H1 (cell line): ENCODE data around the gene EEPD1. TPM values are rescaled to one million over a fixed set of nuclear protein-coding genes. Genes with fewer than 3 reads are reported as not detected.

Experiments used
- CTCF ChIA-PET: fragments of 300-600 bp; sonication (Branson Sonifier 250); formaldehyde crosslinking; loops from one replicate; lab custom pipeline; 2021; ENCODE audit not compliant: partially characterized antibody; lab: Charles Lee
- POLR2A ChIA-PET: fragments of 300-600 bp; sonication (Branson Sonifier 250); formaldehyde crosslinking; loops from one replicate; lab custom pipeline; 2021; ENCODE audit warnings: inconsistent platforms; ENCODE audit not compliant: partially characterized antibody; lab: Charles Lee
- DNase-seq, 2 experiments: peaks; one replicate each; pipeline versions ENCODE4 v3.0.0 to v3.0.0-alpha.2; 2010 to 2022; ENCODE audit warnings: low spot score in 2 of 2, low read depth in 1 of 2, mixed read lengths in 1 of 2
- FAIRE-seq: peaks from 2 replicates; lab custom pipeline; 2011; peaks lifted over from hg19 to GRCh38; lab: Jason Lieb, UNC
- H2AFZ ChIP-seq: 2 replicates; pipeline ENCODE4 v1.8.1; 2012; ENCODE audit warnings: low read length, inconsistent platforms
- H2AK5ac ChIP-seq: 2 replicates; pipeline ENCODE4 v1.6.1; 2013; ENCODE audit warnings: low read depth, low read length
- H2BK120ac ChIP-seq: replicated peaks from 2 replicates; pipeline ENCODE3; 2013; ENCODE audit warnings: low read depth, low read length, inconsistent platforms
- H2BK12ac ChIP-seq: 2 replicates; pipeline ENCODE4 v1.6.1; 2013; ENCODE audit warnings: low read depth, low read length
- H2BK15ac ChIP-seq: 2 replicates; pipeline ENCODE4 v1.6.1; 2013; ENCODE audit warnings: low read length
- H2BK20ac ChIP-seq: 2 replicates; pipeline ENCODE4 v1.6.1; 2013; ENCODE audit warnings: low read length
- H2BK5ac ChIP-seq: 2 replicates; pipeline ENCODE4 v1.6.1; 2013; ENCODE audit warnings: low read depth, low read length
- H3K14ac ChIP-seq: 2 replicates; pipeline ENCODE4 v1.6.1; 2013; ENCODE audit warnings: inconsistent platforms; ENCODE audit not compliant: insufficient read length
- H3K18ac ChIP-seq: 2 replicates; pipeline ENCODE4 v1.6.1; 2013; ENCODE audit warnings: low read length; ENCODE audit errors: extremely low read depth
- H3K23ac ChIP-seq: 2 replicates; pipeline ENCODE4 v1.6.1; 2013; ENCODE audit warnings: inconsistent platforms; ENCODE audit not compliant: insufficient read length
- H3K23me2 ChIP-seq: 2 replicates; pipeline ENCODE4 v1.6.1; 2013; ENCODE audit warnings: low read depth, low read length
- H3K27ac ChIP-seq: 2 replicates; pipeline ENCODE4 v1.6.1; 2011; ENCODE audit warnings: low read depth, low read length, inconsistent platforms
- H3K27me3 ChIP-seq, 4 experiments: replicated peaks in 1 of 4; 1 replicate in 1 of 4; 2 replicates in 3 of 4; pipeline versions ENCODE4 v1.6.1 to v1.8.1; 2011 to 2013; ENCODE audit warnings: low read length in 3 of 4, mild to moderate bottlenecking in 3 of 4, inconsistent platforms in 2 of 4, mixed read lengths in 2 of 4, moderate library complexity in 1 of 4; ENCODE audit not compliant: control insufficient read depth in 3 of 4, insufficient read depth in 3 of 4; ENCODE audit errors: extremely low read depth in 1 of 4
- H3K36me3 ChIP-seq, 4 experiments: 2 replicates each; pipeline versions ENCODE4 v1.6.1 to v1.8.1; 2011 to 2013; ENCODE audit warnings: mild to moderate bottlenecking in 4 of 4, low read length in 3 of 4, moderate library complexity in 2 of 4, control low read depth in 1 of 4, inconsistent platforms in 1 of 4; ENCODE audit not compliant: insufficient read depth in 4 of 4, control insufficient read depth in 2 of 4
- H3K4ac ChIP-seq: replicated peaks from 2 replicates; pipeline ENCODE3; 2013; ENCODE audit warnings: low read length, low read depth, mixed read lengths, inconsistent platforms; ENCODE audit not compliant: insufficient read length
- H3K4me1 ChIP-seq, 4 experiments: replicated peaks in 1 of 4; 1 replicate in 1 of 4; 2 replicates in 3 of 4; pipeline versions ENCODE4 v1.6.1 to v1.8.1; 2011 to 2013; ENCODE audit warnings: low read length in 3 of 4, inconsistent platforms in 2 of 4, mixed read lengths in 1 of 4; ENCODE audit not compliant: insufficient read depth in 4 of 4, control insufficient read depth in 3 of 4
- H3K4me2 ChIP-seq, 2 experiments: 2 replicates each; pipeline versions ENCODE4 v1.6.1 to v1.8.1; 2011 to 2013; ENCODE audit warnings: low read depth in 2 of 2, low read length in 2 of 2, control low read depth in 1 of 2, inconsistent platforms in 1 of 2, mild to moderate bottlenecking in 1 of 2; ENCODE audit not compliant: insufficient read depth in 1 of 2
- H3K4me3 ChIP-seq, 4 experiments: fragments of 200-600, 300-600 bp in 1 of 4; sonication (generic), shearing (Covaris generic), sonication (Bioruptor Twin) in 1 of 4; 2 replicates each; pipeline versions ENCODE4 v1.5.1 to v1.8.1; 2011 to 2016; ENCODE audit warnings: low read length in 4 of 4, low read depth in 3 of 4, control low read depth in 2 of 4, inconsistent platforms in 2 of 4, mild to moderate bottlenecking in 2 of 4, mixed read lengths in 1 of 4, moderate library complexity in 1 of 4; ENCODE audit not compliant: insufficient read depth in 2 of 4; ENCODE audit errors: extremely low read depth in 1 of 4
- H3K56ac ChIP-seq: replicated peaks from 2 replicates; pipeline ENCODE3; 2013; ENCODE audit warnings: low read depth, mild to moderate bottlenecking, mixed read lengths, low read length, inconsistent platforms; ENCODE audit not compliant: insufficient read length
- H3K79me1 ChIP-seq: 2 replicates; pipeline ENCODE4 v1.6.1; 2013; ENCODE audit warnings: low read depth, low read length, control low read depth
- H3K79me2 ChIP-seq, 2 experiments: 2 replicates each; pipeline versions ENCODE4 v1.6.1 to v1.8.1; 2012 to 2013; ENCODE audit warnings: low read length in 2 of 2, mild to moderate bottlenecking in 2 of 2, inconsistent platforms in 1 of 2; ENCODE audit not compliant: insufficient read depth in 2 of 2, control insufficient read depth in 1 of 2
- H3K9ac ChIP-seq, 4 experiments: replicated peaks in 1 of 4; 1 replicate in 1 of 4; 2 replicates in 3 of 4; pipeline versions ENCODE4 v1.6.1 to v1.8.1; 2011 to 2013; ENCODE audit warnings: low read depth in 3 of 4, low read length in 3 of 4, control low read depth in 2 of 4, mild to moderate bottlenecking in 2 of 4, moderate library complexity in 2 of 4, inconsistent platforms in 1 of 4; ENCODE audit errors: extremely low read depth in 1 of 4
- H3K9me3 ChIP-seq, 2 experiments: 2 replicates each; pipeline versions ENCODE4 v1.6.1 to v1.8.1; 2012 to 2013; ENCODE audit warnings: mild to moderate bottlenecking in 2 of 2, moderate library complexity in 2 of 2, control low read depth in 1 of 2, inconsistent platforms in 1 of 2, low read depth in 1 of 2, low read length in 1 of 2, mixed read lengths in 1 of 2; ENCODE audit not compliant: insufficient read depth in 2 of 2
- H4K20me1 ChIP-seq, 2 experiments: replicated peaks in 1 of 2; 2 replicates each; pipeline versions ENCODE3 to v1.8.1; 2011 to 2013; ENCODE audit warnings: inconsistent platforms in 2 of 2, low read length in 2 of 2, mild to moderate bottlenecking in 1 of 2; ENCODE audit not compliant: insufficient read depth in 2 of 2, control insufficient read depth in 1 of 2
- H4K5ac ChIP-seq: 2 replicates; pipeline ENCODE4 v1.6.1; 2013; ENCODE audit warnings: low read length, low read depth, mixed read lengths, inconsistent platforms; ENCODE audit not compliant: insufficient read length
- H4K8ac ChIP-seq: 2 replicates; pipeline ENCODE4 v1.8.0; 2013; ENCODE audit warnings: mild to moderate bottlenecking, moderate library complexity, low read length, inconsistent platforms; ENCODE audit not compliant: insufficient read depth; ENCODE audit errors: extremely low read depth
- H4K91ac ChIP-seq: replicated peaks from 2 replicates; pipeline ENCODE3; 2013; ENCODE audit warnings: low read length, mixed read lengths, inconsistent platforms; ENCODE audit not compliant: insufficient read length
- SP2 ChIP-seq: IDR thresholded peaks from 2 replicates; pipeline ENCODE4 v1.6.1; 2012; ENCODE audit warnings: mild to moderate bottlenecking, low read length, inconsistent platforms
- WGBS, 2 experiments: shearing (Covaris generic) in 1 of 2; methylation state at CpG; one replicate each; pipeline versions ENCODE4 v1.1.6 to v1.1.7; 2013 to 2015; ENCODE audit warnings: low lambda C conversion rate in 2 of 2, mixed read lengths in 2 of 2, inconsistent platforms in 1 of 2, low coverage in 1 of 2, missing lambda C conversion rate in 1 of 2; ENCODE audit not compliant: insufficient replicate concordance in 2 of 2, insufficient coverage in 1 of 2, insufficient read length in 1 of 2; ENCODE audit errors: extremely low coverage in 1 of 2, missing lambda C conversion rate in 1 of 2; 5-methylcytosine and 5-hydroxymethylcytosine counted together
- polyA plus RNA-seq, 7 experiments: library from polyadenylated mRNA; depleted of rRNA in 3 of 7; stranded (reverse) in 5 of 7; unstranded in 2 of 7; fragments of >200 nt in 5 of 7; fragments of 200-250 nt in 2 of 7; gene quantifications; 1 replicate in 5 of 7; 2 replicates in 1 of 7; 4 replicates in 1 of 7; pipeline versions ENCODE4 v1.2.1 to v1.2.3, GENCODE V29; 2011 to 2013; ENCODE audit warnings: missing spikeins in 2 of 7, mixed read lengths in 2 of 7
- total RNA-seq: library from RNA; stranded (reverse); fragmentation: NEBNext Ultra II Directional; extraction: Animal tissue kit (Norgen Biotek cat#: 25700); gene quantifications from 2 replicates; pipeline ENCODE4 v1.2.1, GENCODE V29; 2021

The EEPD1 gene
- total and polyA plus RNA-seq, 2 of the 8 experiments (the other 6 are each of a cell fraction or from before 2014, with no cell fraction given) = 3.1 to 7.8 TPM

DNA sequence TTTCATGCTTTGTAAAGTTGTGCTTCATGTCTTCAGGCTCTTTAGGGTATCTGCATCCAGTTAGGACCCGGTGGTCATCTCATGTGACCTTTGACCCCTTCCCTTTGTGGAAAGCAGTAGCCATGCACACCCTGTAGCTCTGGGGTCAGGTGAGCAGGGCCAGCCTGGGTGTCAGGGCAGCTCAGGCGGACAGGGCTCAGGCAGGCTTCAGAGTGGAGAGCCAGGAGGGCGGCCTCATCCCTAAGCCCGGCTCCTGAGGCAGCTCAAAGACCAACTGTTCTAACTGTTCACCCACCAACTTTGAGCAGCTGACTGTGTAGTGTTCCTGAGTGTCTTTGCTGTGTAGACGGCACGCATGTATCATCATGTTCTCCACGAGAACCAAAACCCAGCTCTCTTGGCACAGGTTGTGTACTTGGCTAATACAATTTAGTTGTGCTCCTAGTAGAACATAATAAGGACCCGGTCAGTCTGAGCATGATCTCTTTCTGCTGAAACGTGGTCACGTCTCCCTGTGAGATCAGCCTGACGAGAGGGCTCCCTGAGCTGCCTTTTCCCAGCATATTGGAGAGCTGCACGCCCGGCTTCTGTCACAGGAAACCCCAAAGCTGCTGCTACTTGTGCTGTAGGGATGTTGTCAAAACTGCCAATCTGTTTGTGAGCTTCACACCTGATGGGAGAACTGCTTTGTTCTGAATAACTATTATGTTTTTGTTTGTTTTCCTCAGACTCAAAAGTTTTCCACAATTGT lies 30.0 kb downstream of the EEPD1 start:
- no peak for TF ChIP-seq SP2
- TF ChIP-seq, all 59 proteins: peak for 0
- DNase-seq (no peak), FAIRE-seq (no peak)
- Histone ChIP-seq H3K9me3 (no peaks in the 10 kb centered on the region), H3K27me3 (no peaks in the 10 kb centered on the region), H3K79me2 (no peaks in the 10 kb centered on the region), H4K5ac (no peak overlapping the region), H4K8ac (peak overlapping the region; percentile 18; the same call in 1 of the 2 replicates), H3K9ac (no peak overlapping the region), H3K14ac (no peak overlapping the region), H2BK15ac (no peak overlapping the region), H3K4me2 (no peak overlapping the region), H3K4ac (no peak overlapping the region), H3K18ac (no peak overlapping the region), H2BK12ac (no peak overlapping the region), H3K56ac (no peak overlapping the region), H2BK5ac (no peak overlapping the region), H3K4me3 (no peak overlapping the region), H3K4me1 (0 out of 7 replicates have a peak, but pooled peaks cover 0 to 3% (median 0%) of the 10 kb centered on the region in 4 experiments), H2AFZ (no peak overlapping the region), H2BK20ac (no peak overlapping the region), H3K79me1 (no peaks in the 10 kb centered on the region; the same call in 1 of the 2 replicates), H4K20me1 (no peaks in the 10 kb centered on the region), H4K91ac (no peak overlapping the region), H3K23me2 (no peaks in the 10 kb centered on the region), H3K23ac (no peak overlapping the region), H3K36me3 (no peaks in the 10 kb centered on the region), H2AK5ac (no peak overlapping the region), H2BK120ac (no peak overlapping the region), H3K27ac (no peak overlapping the region)
- WGBS, 2 experiments = 81% methylated on average over 13 of the region's 13 CpGs; no CpG with 5 or more reads in 1 of the 2 experiments
- POLR2A ChIA-PET = no interaction called here
- CTCF ChIA-PET = interaction anchor here (1.1 kb wide), 2 partner anchors 20 to 50 kb away, joined by 3 to 4 read pairs; no protein-coding TSS in a partner anchor
